ENCODE results near the gene IL20.

IL20 gene

GRCh38 chr1:206868264-206868663 is 2.8 kb downstream of the IL20 start:
- DNase-seq (ENCODE audit: low read depth): no peak

GRCh38 chr1:206872139-206872538 is 6.7 kb downstream of the IL20 start:
- H3K4me3 ChIP-seq (ENCODE audit: low read depth, low read length): no peak overlapping the region
- no peak for DNase-seq (ENCODE audit: low read depth)

More at GRCh38 chr1:206868264-206868663, 2.8 kb downstream of the IL20 start:
- H3K4me3 ChIP-seq (ENCODE audit: low read depth, low read length): no peak overlapping the region

GRCh38 chr1:206873603-206874188 is 8.3 kb downstream of the IL20 start:
- DNase-seq (ENCODE audit: low read depth): no peak
- no peak overlapping the region for H3K4me3 ChIP-seq (ENCODE audit: low read depth, low read length)

GRCh38 chr1:206875752-206876377 is 10.4 kb downstream of the IL20 start:
- no peak for DNase-seq (ENCODE audit: low read depth)

GRCh38 chr1:206878456-206878855 is 13.0 kb downstream of the IL20 start:
- no peak for DNase-seq (ENCODE audit: low read depth)

More at GRCh38 chr1:206875752-206876377, 10.4 kb downstream of the IL20 start:
- no peak overlapping the region for H3K4me3 ChIP-seq (ENCODE audit: low read depth, low read length)

GRCh38 chr1:206880314-206880713 is 14.9 kb downstream of the IL20 start:
- DNase-seq (ENCODE audit: low read depth): no peak
- H3K4me3 ChIP-seq (ENCODE audit: low read depth, low read length): no peak overlapping the region

More at GRCh38 chr1:206878456-206878855, 13.0 kb downstream of the IL20 start:
- H3K4me3 ChIP-seq (ENCODE audit: low read depth, low read length): no peak overlapping the region

DNA sequence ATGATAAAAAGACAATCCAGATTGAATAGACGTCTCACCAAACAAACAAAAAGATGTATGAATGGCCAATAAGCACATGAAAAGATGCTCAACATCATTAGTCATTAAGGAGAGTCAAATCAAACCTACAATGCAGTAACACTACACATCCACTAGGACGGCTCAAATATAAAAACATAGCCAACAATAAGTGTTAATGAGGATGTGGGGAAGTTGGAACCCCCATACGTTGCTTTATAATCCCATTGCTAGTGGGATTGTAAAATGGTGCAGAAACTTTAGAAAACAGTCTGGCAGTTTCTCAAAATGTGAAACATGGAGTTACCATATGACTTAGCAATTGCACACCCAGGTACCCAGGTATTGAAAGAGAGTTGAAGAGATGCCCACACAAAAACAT is 17.1 kb downstream of the IL20 start:
- DNase-seq (ENCODE audit: low read depth): no peak
- no peak overlapping the region for H3K4me3 ChIP-seq (ENCODE audit: low read depth, low read length)

DNA sequence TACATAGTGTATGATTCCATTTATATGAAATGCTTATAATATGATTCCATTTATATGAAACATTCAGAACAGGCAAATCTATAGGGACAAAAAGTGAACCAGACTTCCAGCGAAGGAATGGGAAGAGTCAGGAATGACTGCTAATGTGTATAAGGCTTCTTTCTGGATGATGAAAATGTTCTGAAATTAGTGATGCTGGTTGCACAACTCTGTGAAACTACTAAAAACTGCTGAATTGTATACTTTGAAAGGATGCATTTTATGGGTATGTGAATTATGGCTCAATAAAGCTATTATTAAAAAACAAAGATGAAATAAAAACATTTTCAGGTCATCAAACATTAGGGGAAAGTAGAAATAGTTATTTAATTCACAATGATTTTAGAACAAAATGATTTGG is 17.7 kb downstream of the IL20 start:
- no peak for DNase-seq (ENCODE audit: low read depth)
- no peak overlapping the region for H3K4me3 ChIP-seq (ENCODE audit: low read depth, low read length)

DNA sequence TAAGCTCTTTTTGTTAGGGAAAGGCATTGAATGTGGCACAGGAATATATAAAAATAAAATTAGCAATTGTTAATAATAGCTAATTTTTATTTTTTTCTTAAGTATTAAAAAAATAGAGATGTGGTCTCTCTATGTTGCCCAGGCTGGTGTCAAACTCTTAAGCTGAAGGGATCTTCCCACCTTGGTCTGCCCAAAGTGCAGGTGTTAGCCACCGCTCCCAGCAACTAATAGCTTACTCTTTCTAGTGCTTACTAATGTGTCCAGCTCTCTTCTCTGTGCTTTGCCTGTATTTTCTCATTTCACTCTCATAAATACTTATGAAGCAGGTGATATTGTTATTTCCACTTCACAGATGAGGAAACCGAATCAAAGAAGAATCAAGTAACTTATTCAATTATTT is 18.5 kb downstream of the IL20 start:
- no peak for DNase-seq (ENCODE audit: low read depth)
- H3K4me3 ChIP-seq (ENCODE audit: low read depth, low read length): no peak overlapping the region

DNA sequence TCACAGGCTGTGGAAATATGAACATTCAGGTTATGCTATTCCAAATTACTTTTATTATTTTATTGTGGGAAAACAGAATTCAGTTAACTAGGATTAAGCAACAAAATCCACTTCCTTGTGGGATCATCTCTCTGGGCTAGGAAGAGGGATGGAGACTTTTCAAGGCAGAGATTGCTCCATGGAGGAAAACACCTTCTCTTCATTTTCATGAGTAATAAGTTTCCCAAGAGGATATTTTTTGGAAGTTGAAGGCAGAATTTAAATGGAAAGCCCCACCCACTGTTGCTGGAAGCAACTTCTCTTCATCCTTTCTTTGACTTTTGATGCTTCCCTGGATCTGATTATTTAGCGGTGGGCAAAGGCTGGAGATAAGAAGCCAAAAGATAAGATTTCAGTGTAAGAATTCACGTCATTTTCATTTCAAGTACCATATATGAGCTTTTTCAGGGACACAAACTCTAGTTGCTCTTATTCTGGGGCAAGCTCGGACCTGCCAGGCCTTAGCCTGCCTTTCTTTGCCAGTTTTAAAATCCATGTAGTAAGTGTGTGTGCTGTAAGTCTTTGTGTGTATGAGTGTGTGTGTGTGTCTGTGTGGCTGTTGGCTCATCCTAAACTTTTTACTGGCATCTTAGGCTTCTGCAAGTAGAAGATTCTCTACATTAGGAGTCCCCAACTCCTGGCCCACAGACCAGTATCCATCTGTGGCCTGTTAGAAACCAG is 20.1 kb downstream of the IL20 start:
- no peak overlapping the region for H3K4me3 ChIP-seq (ENCODE audit: low read depth, low read length)
- no peak for DNase-seq (ENCODE audit: low read depth)

DNA sequence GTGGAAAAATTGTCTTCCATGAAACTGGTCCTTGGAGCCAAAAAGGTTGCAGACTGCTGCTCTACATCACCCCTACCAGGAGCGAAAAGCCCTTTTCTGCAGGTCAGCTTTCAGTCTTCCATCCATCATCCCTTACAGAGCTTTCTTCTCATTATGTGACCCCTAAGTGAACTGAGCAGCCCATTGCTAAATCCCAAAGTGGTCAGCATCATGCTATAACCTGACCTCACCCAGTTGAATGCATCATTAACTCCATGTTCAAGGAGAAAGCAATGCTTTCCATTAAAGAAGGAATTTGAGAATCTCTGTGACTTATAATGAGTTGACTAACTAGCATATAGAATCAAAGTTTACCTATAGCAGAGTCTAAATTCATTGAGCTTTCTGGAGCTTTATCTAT is 21.4 kb downstream of the IL20 start:
- no peak overlapping the region for H3K4me3 ChIP-seq (ENCODE audit: low read depth, low read length)
- no peak for DNase-seq (ENCODE audit: low read depth)

DNA sequence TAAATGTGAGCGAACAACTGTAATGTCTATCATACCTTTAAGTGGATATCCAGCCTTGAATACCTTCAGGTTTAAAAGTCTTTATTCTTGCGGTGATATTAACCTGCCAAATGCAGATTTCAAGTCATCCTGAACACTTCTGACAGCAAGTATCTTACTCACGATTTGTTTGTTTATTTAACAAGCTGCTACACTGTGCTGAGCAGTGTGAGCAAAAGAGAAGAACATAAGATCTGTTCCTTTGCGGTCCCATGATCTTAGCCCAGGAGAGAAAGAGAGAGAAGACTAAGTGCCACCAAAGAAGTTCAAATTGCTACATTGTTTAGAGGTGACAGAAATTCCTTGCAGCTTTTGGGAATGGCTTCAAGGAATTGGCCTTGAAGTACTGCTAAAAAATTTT is 22.3 kb downstream of the IL20 start:
- DNase-seq (ENCODE audit: low read depth): no peak
- H3K4me3 ChIP-seq (ENCODE audit: low read depth, low read length): no peak overlapping the region

GRCh38 chr1:206890125-206891060 is 25.0 kb downstream of the IL20 start:
- DNase-seq (ENCODE audit: low read depth): no peak
- no peak overlapping the region for H3K4me3 ChIP-seq (ENCODE audit: low read depth, low read length)

GRCh38 chr1:206891412-206891811 is 26.0 kb downstream of the IL20 start:
- no peak for DNase-seq (ENCODE audit: low read depth)
- no peak overlapping the region for H3K4me3 ChIP-seq (ENCODE audit: low read depth, low read length)

- H3K4me3 ChIP-seq (ENCODE audit: low read depth, low read length): no peak overlapping the region
- DNase-seq (ENCODE audit: low read depth): peak; percentile 54
These were observed 27.0 kb downstream of the IL20 start for GRCh38 chr1:206892351-206892984.

GRCh38 chr1:206893380-206893779 is 28.0 kb downstream of the IL20 start:
- DNase-seq (ENCODE audit: low read depth): no peak
- no peak overlapping the region for H3K4me3 ChIP-seq (ENCODE audit: low read depth, low read length)

GRCh38 chr1:206895325-206895724 is 29.9 kb downstream of the IL20 start:
- H3K4me3 ChIP-seq (ENCODE audit: low read depth, low read length): no peak overlapping the region
- no peak for DNase-seq (ENCODE audit: low read depth)

- peak; percentile 45 for DNase-seq (ENCODE audit: low read depth)
- no peak overlapping the region for H3K4me3 ChIP-seq (ENCODE audit: low read depth, low read length)
These were observed 30.4 kb downstream of the IL20 start for GRCh38 chr1:206895837-206896242.

- H3K4me3 ChIP-seq (ENCODE audit: low read depth, low read length): no peak overlapping the region
- no peak for DNase-seq (ENCODE audit: low read depth)
These were observed 30.8 kb downstream of the IL20 start for GRCh38 chr1:206896261-206896660.
